ENCODE data around the gene TPRX2.

The TPRX2 gene

DNA sequence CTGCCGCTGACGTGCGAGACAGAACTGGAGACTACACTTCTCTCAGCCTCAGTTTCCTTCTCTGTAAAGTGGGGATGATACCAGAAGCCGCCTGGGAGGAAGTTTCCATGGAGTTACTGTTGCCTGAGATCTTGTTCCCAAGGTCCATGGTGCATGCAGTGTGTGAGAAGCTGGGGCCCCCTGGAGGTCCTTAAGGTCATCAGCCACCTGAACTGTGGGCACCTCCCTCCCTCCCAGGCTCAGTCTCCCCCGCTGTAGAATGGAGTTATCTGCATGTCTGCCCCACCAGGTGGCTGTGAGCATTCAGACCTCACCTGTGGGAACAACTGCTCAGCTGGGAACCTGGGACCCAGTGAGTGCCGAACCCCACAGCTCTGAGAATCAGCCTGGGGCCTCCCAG, 34.6 kb upstream of the TPRX2 start:
- TF ChIP-seq, protein P1, sequence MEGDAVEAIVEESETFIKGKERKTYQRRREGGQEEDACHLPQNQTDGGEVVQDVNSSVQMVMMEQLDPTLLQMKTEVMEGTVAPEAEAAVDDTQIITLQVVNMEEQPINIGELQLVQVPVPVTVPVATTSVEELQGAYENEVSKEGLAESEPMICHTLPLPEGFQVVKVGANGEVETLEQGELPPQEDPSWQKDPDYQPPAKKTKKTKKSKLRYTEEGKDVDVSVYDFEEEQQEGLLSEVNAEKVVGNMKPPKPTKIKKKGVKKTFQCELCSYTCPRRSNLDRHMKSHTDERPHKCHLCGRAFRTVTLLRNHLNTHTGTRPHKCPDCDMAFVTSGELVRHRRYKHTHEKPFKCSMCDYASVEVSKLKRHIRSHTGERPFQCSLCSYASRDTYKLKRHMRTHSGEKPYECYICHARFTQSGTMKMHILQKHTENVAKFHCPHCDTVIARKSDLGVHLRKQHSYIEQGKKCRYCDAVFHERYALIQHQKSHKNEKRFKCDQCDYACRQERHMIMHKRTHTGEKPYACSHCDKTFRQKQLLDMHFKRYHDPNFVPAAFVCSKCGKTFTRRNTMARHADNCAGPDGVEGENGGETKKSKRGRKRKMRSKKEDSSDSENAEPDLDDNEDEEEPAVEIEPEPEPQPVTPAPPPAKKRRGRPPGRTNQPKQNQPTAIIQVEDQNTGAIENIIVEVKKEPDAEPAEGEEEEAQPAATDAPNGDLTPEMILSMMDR (IDR thresholded peaks at IDR 0.05; ENCODE audit: insufficient read depth, low read depth, low read length, missing control alignments) = no peak
- DNase-seq (ENCODE audit: low read depth) = no peak
- no peak overlapping the region for H3K4me3 ChIP-seq (ENCODE audit: low read length)

GRCh38 chr19:47826800-47827199, 32.2 kb upstream of the TPRX2 start:
- DNase-seq (ENCODE audit: low read depth) = no peak
- H3K4me3 ChIP-seq (ENCODE audit: low read length) = no peak overlapping the region
- TF ChIP-seq, protein P1 (IDR thresholded peaks at IDR 0.05; ENCODE audit: insufficient read depth, low read depth, low read length, missing control alignments) = no peak

- TF ChIP-seq, protein P1 (IDR thresholded peaks at IDR 0.05; ENCODE audit: insufficient read depth, low read depth, low read length, missing control alignments) = no peak
- no peak overlapping the region for H3K4me3 ChIP-seq (ENCODE audit: low read length)
- no peak for DNase-seq (ENCODE audit: low read depth)
Measured at GRCh38 chr19:47832723-47833122, 26.3 kb upstream of the TPRX2 start.

DNA sequence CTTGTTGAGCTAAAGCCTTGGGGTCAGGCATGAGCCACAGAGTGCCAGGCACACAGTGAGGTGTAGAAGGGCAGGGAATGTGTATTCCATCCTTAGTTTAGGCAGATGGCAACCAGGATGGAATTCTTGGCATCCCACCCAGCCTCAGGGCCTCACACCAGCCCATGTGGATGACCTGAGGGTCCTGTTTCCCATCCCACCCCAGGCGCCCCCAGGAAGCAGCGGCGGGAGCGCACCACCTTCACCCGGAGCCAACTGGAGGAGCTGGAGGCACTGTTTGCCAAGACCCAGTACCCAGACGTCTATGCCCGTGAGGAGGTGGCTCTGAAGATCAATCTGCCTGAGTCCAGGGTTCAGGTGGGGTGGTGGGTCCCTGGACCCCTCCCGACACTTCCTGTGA, 23.0 kb upstream of the TPRX2 start:
- H3K4me3 ChIP-seq (ENCODE audit: low read length) = no peak overlapping the region
- TF ChIP-seq, protein P1 (IDR thresholded peaks at IDR 0.05; ENCODE audit: insufficient read depth, low read depth, low read length, missing control alignments) = no peak
- DNase-seq (ENCODE audit: low read depth) = no peak

DNA sequence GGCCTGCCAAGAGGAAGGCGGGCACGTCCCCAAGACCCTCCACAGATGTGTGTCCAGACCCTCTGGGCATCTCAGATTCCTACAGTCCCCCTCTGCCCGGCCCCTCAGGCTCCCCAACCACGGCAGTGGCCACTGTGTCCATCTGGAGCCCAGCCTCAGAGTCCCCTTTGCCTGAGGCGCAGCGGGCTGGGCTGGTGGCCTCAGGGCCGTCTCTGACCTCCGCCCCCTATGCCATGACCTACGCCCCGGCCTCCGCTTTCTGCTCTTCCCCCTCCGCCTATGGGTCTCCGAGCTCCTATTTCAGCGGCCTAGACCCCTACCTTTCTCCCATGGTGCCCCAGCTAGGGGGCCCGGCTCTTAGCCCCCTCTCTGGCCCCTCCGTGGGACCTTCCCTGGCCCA, 19.6 kb upstream of the TPRX2 start:
- no peak for DNase-seq (ENCODE audit: low read depth)
- H3K4me3 ChIP-seq (ENCODE audit: low read length) = no peak overlapping the region
- TF ChIP-seq, protein P1 (IDR thresholded peaks at IDR 0.05; ENCODE audit: insufficient read depth, low read depth, low read length, missing control alignments) = no peak

DNA sequence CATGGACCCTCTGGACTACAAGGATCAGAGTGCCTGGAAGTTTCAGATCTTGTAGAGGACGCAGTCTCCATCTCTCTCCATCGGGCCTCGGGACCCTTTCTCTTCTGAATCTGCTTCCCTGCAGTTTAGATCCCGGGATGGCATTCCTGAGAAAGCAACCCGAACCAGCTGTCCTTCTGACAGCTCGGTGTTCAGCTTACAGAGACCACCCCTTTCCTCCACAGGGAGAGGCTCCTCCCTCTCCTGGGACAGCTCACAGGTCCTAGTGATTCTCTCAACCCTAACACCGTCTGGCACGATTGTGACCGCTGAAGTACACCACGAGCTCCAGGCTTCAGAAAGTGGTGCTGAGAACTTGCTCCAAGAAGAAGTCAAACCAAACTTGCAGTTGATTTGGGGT, 19.1 kb upstream of the TPRX2 start:
- TF ChIP-seq, protein P1 (IDR thresholded peaks at IDR 0.05; ENCODE audit: insufficient read depth, low read depth, low read length, missing control alignments) = no peak
- no peak for DNase-seq (ENCODE audit: low read depth)
- no peak overlapping the region for H3K4me3 ChIP-seq (ENCODE audit: low read length)

GRCh38 chr19:47842941-47843340, 16.1 kb upstream of the TPRX2 start:
- TF ChIP-seq, protein P1 (IDR thresholded peaks at IDR 0.05; ENCODE audit: insufficient read depth, low read depth, low read length, missing control alignments) = no peak
- no peak for DNase-seq (ENCODE audit: low read depth)
- no peak overlapping the region for H3K4me3 ChIP-seq (ENCODE audit: low read length)
